K562 (cell line): Measurements from ENCODE around the gene SLC49A4.

Experiments
- CSDE1 ChIP-seq, 2 experiments: fragments of 450-650 bp; IDR thresholded peaks; 2 replicates each; pipeline ENCODE4 v1.6.1; 2016; ENCODE audit warnings: mild to moderate bottlenecking in 1 of 2
- DPF2 ChIP-seq: fragments of 450-650 bp; IDR thresholded peaks from 2 replicates; pipeline ENCODE4 v1.6.1; 2016
- JUND ChIP-seq, 2 experiments: IDR thresholded peaks; 2 replicates in 1 of 2; 3 replicates in 1 of 2; pipeline ENCODE4 v1.6.1; 2011; ENCODE audit warnings: borderline replicate concordance in 2 of 2, low read depth in 2 of 2, low read length in 2 of 2, improper control_type of control experiment in 1 of 2, missing biosample characterization in 1 of 2, missing genetic modification characterization in 1 of 2, missing genetic modification reagents in 1 of 2
- POLR2A ChIP-seq: fragments of 450-650 bp; conservative IDR thresholded peaks from 2 replicates; pipeline ENCODE4 v1.6.1; 2016
- SMARCC2 ChIP-seq: fragments of 450-650 bp; IDR thresholded peaks from 2 replicates; pipeline ENCODE4 v1.6.1; 2017; ENCODE audit warnings: antibody characterized with exemption, moderate library complexity, mild to moderate bottlenecking, low read depth
- TF ChIP-seq, protein P1 (sequence below): fragments of 450-650 bp; formaldehyde crosslinking; conservative IDR thresholded peaks from 2 replicates; pipeline ENCODE4 v1.4.0; 2022; ENCODE audit warnings: mild to moderate bottlenecking, missing genetic modification characterization
- TF ChIP-seq, protein P2 (sequence below), 3 experiments: IDR thresholded peaks in 2 of 3; conservative IDR thresholded peaks in 1 of 3; 2 replicates each; pipeline ENCODE4 v1.5.1; 2011 to 2012; ENCODE audit warnings: low read length in 3 of 3, mild to moderate bottlenecking in 3 of 3, control low read depth in 2 of 3, improper control_type of control experiment in 1 of 3, inconsistent platforms in 1 of 3, low read depth in 1 of 3, mixed read lengths in 1 of 3, moderate library complexity in 1 of 3; ENCODE audit not compliant: insufficient read depth in 2 of 3

DNA sequence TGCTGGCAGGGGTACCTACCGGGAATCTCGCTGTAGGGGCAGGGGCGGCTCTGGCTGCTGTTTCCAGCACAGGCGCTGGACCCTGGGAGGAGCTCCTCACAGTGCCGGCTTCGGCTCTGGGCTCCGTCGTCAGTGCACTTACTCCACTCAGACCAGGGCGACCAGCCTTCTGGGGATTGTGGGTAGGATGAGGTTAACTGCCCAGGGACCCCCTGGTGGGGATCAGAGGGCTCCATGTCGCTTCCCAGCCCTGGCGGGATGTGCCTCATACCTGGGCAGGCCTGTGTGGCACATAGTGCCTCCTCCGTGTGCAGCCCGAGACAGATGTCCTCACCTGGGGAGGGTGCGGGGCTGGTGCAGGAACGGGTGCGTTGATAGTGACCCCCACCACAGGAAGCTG lies 117.0 kb downstream of the SLC49A4 start:
- TF ChIP-seq DPF2 (no peak), CSDE1 (IDR thresholded peaks at IDR 0.05) (no peak), JUND (IDR thresholded peaks at IDR 0.05; ENCODE audit: borderline replicate concordance, low read depth, low read length) (no peak), JUND (tag; IDR thresholded peaks at IDR 0.05; ENCODE audit: borderline replicate concordance, low read depth, low read length) (no peak), POLR2A (no peak), SMARCC2 (no peak)
- TF ChIP-seq, protein P1, sequence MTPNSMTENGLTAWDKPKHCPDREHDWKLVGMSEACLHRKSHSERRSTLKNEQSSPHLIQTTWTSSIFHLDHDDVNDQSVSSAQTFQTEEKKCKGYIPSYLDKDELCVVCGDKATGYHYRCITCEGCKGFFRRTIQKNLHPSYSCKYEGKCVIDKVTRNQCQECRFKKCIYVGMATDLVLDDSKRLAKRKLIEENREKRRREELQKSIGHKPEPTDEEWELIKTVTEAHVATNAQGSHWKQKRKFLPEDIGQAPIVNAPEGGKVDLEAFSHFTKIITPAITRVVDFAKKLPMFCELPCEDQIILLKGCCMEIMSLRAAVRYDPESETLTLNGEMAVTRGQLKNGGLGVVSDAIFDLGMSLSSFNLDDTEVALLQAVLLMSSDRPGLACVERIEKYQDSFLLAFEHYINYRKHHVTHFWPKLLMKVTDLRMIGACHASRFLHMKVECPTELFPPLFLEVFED: no peak
- TF ChIP-seq, protein P2, sequence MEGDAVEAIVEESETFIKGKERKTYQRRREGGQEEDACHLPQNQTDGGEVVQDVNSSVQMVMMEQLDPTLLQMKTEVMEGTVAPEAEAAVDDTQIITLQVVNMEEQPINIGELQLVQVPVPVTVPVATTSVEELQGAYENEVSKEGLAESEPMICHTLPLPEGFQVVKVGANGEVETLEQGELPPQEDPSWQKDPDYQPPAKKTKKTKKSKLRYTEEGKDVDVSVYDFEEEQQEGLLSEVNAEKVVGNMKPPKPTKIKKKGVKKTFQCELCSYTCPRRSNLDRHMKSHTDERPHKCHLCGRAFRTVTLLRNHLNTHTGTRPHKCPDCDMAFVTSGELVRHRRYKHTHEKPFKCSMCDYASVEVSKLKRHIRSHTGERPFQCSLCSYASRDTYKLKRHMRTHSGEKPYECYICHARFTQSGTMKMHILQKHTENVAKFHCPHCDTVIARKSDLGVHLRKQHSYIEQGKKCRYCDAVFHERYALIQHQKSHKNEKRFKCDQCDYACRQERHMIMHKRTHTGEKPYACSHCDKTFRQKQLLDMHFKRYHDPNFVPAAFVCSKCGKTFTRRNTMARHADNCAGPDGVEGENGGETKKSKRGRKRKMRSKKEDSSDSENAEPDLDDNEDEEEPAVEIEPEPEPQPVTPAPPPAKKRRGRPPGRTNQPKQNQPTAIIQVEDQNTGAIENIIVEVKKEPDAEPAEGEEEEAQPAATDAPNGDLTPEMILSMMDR (IDR thresholded peaks at IDR 0.05 in 2 of 3, conservative IDR thresholded peaks at IDR 0.05 in 1 of 3; ENCODE audit: insufficient read depth in 2 of 3, low read depth in 1 of 3, low read length in 3 of 3): no peak
